NCI-H2029 (cell line): ENCODE data around the gene ADARB2.
"Not testable (repeated sequence)": the region's sequence is repeated elsewhere in the genome, so short reads cannot be mapped to it uniquely, and the experiment has no call there.

Experiments
- DNase-seq: peaks from one replicate; lab custom pipeline; 2025; lab: John Stamatoyannopoulos, UW

Gene ADARB2

DNA sequence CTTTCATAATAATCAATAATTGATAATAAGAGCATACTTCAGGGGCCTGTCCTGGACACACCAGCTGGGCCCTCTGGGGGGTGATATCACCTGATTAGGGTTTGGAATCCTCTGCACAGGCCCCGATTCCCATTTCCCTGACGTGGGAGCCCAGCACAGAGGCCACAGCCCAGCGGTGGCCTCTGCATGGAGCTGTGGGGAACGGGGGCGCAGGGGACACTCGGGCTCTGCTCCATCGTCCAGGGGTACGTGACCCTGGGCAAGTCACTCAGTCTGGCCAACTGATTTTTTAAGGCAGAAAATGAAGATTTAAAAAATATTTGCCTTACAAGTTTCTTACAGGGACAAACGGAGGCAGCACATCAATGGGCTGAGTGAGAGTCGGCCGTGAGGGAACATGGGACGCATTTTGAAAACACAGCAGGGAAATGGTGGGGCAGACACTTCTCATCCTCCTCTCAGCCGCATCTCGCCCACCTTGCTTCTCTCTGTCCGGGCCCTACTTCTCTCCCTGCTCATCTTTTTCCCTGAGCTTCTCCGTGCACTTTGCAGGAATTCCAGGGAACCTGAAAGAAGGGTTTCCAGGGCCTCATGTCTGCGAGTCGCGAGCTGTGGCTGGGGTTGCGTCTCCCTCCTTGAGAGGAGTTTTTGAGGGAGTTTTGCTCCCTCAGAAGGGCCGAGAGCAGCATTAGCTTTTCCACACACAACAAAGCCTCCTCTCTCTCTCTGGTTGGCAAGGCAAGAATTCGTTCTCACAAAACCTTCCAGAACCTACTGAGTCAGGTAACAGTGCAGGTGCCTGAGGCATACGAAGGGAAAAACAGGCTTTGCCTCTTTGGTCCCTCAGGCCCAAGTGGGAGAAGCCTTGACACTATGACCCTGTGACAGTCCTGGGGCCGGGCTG is 369.1 kb downstream of the ADARB2 start:
- DNase-seq: no peak

GRCh38 chr10:1366811-1367425 is 370.4 kb downstream of the ADARB2 start:
- no peak for DNase-seq

DNA sequence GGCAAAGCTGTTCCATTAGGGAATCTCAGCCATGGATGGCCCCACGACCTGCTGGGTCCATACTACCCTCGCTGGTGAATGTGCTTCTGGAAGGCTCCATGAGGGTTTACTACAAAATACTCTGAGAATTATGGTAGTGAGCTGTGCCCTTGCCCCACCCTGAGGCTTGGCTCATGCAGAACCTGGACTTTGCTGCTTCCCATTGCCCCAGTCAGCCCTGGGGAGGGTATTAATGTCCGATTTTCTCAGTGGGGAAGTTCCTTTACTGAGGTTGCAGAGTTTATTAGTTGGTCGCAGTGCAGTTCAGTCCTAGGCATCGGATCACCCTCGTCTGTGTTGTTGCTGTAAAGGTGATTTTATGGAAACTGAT is 371.0 kb downstream of the ADARB2 start:
- DNase-seq: no peak

DNA sequence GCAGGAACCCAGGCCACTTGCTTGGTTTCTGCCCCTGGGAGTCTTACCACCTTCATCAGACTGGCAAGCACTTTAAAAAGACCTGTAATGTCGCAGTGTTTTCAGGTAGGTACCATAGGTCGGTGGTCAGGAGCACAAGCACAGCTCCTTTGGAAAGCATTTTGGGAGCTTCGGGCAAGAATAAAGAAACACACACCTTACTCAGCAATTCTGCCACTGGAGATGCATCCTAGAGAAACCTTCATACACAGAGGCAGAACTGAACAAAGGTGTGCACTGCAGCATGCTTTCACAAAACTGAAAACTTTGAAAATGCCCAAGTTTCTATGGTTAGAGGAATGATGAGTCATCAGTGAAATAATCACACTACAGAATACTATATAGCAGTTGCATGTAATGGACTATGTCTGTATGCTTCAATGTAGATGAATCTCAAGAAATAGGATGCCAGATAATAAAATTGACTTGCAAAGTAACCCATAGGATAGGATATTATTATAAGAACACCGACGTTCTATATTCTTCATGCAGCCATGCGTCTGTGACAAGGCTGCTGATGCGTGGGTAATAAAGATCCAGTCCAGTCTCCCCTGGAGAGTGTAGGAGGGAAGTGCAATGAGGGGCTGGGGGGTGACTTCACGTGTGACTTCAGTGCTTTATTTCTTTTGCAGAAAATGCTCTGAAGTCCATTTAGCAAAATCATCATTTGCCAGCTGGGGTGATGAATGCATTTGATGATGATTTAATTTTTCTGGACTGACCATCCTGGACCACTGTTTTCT is 371.6 kb downstream of the ADARB2 start:
- DNase-seq: no peak

GRCh38 chr10:1364151-1364910 is 373.0 kb downstream of the ADARB2 start:
- DNase-seq: no peak

DNA sequence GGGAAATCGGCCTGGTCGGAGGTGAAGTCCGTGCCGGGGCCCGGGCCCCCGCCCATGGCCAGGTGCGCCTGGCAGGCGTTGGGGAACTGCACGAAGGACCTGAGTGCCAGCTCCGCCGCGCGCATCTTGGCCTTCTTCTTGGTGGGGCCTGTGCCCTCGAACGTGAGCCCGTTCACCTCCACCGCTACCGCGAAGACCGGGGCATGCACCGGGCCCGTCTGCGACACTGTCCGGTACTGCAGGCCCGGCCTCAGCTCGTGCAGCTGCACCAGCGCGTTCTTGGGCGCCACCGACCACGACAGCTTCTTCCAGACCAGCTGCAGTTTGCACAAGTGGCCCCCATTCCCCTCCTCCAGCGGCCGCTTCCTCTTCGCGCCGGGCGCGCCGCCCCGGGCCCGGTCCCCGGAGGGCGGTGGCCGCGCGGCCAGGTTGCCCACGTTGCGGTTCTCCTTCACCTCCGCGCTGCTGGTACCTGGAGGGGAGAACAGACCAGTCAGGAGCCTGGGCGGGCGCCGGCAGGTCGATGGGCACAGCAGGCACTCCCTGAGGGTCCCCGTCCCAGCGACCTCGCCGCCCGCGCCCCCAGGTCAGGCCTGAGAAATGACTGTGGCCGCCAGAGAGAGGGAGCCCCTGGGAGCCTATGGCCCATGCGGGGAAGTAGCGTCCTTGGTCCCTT is 373.7 kb downstream of the ADARB2 start:
- DNase-seq: no peak

- no peak for DNase-seq
Measured at GRCh38 chr10:1362589-1363445, 374.5 kb downstream of the ADARB2 start.

DNA sequence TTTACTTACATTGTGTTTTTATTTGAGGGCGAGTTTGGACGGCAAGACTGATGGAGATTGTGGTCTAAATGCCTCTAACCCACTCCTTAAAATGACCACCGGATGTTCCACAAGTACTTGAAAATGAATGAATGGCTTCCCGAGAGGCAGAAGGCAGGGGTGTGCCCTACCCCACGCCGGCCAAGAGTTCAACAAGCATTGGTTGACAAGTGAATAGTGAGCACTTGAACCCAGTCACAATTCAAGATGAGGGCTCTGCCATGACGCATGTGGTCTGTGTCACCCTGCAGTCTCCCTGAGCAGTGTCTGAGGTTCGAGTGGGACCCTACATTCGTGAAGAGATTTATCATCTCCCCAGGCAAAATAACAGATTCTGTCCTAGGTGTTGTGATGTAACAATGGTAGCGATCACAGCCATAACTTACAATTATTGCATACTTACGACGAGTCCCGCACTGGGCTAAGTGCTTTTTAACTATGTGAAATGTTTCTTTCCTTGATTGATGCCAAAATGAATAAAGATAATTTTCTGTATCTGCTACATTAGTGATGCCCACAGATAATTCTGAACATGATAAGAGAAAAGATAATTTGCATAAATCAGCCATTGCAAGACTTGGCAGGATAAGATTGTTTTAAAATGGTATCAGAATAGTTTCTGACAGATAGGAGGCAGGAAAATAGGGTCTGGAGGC is 375.8 kb downstream of the ADARB2 start:
- no peak for DNase-seq

DNA sequence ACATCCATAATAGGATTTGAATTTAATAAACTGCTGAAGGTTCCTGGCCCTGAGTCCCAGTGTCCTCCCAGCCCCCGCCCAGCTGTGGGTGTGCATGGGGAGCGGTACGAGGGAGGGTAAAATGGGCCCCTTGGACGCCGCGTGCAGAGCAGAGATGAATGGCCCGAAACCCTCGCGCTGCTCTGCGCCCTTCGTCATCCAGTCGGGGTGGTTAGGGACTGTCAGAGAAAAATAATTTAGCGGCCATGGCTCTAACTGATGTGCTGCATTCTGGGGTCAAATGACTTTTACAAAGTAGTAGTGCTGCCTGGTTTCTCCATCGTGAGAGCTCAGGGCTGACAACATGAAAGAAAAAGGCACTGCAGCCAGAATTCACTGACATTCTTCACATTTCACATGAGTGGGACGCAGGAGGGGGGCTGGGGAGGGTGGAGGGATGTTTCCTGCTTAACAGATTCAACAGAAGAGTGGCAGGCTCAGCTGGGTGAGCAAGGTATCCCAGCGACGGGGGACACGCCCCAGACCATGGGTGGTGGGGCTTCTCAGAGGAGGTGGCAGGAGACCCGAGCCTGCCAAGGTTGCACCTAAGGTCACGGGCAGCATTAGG is 376.7 kb downstream of the ADARB2 start:
- no peak for DNase-seq

- no peak for DNase-seq
Measured at GRCh38 chr10:1360011-1360557, 377.2 kb downstream of the ADARB2 start.

GRCh38 chr10:1359626-1359955 is 377.7 kb downstream of the ADARB2 start:
- DNase-seq: no peak

GRCh38 chr10:1358860-1359625 is 378.3 kb downstream of the ADARB2 start:
- no peak for DNase-seq

DNA sequence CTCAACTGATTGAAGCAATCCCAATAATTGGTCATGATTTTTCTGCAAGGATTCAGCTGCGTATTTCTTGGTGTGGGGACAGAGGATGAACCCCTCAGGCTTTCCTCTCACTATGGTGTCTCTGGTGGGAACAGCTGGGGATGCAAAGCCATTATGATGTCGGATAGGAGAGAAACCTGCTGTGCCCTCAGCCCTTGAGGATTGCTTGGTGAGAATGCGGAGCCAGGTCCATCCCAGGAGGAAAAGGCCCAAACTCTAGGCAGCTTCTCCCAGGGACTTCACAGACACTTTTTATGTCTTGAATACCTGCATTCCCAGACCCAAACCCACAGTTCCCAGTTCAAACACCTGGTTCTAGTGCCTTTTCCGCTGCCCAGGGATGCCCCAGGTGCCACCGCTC is 379.2 kb downstream of the ADARB2 start:
- DNase-seq: no peak

- no peak for DNase-seq
Measured at GRCh38 chr10:1356349-1356748, 381.0 kb downstream of the ADARB2 start.

- DNase-seq: no peak
Measured at GRCh38 chr10:1354809-1355710, 382.3 kb downstream of the ADARB2 start.

GRCh38 chr10:1352296-1352695 is 385.0 kb downstream of the ADARB2 start:
- DNase-seq: not testable (repeated sequence)

DNA sequence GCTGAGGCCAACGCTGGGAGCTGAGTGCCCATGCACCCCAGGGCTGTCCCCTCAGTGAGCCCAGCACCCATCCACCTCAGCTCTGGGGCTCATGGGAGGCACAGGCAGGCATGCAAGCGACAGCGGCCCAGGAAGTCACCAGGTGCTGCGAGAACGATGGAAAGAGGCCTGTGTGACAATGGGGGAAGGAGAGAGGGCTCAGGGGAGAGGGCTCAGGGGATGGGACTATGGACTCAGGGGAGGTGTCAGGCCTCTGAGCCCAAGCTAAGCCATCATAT is 388.6 kb downstream of the ADARB2 start:
- DNase-seq: no peak
